Astrocyte (in vitro differentiated cells and primary cell): ENCODE results near the gene KCNQ1. TPM values are rescaled to one million over a fixed set of nuclear protein-coding genes. Genes with fewer than 3 reads are reported as not detected.

Experiments used
- DNase-seq: peaks from one replicate; pipeline ENCODE4 v3.0.0-alpha.2; 2010; ENCODE audit warnings: low read depth
- FAIRE-seq: peaks from 2 replicates; lab custom pipeline; 2011; peaks lifted over from hg19 to GRCh38; lab: Jason Lieb, UNC
- H2AFZ ChIP-seq: 2 replicates; pipeline ENCODE4 v1.6.0; 2012; ENCODE audit warnings: low read depth, low read length, inconsistent platforms
- H3K27ac ChIP-seq: 2 replicates; pipeline ENCODE4 v1.5.1; 2011; ENCODE audit warnings: low read depth, low read length, inconsistent platforms
- H3K27me3 ChIP-seq: 2 replicates; pipeline ENCODE4 v1.6.0; 2011; ENCODE audit warnings: low read length, inconsistent platforms; ENCODE audit not compliant: insufficient read depth
- H3K36me3 ChIP-seq: 2 replicates; pipeline ENCODE4 v1.5.1; 2011; ENCODE audit warnings: low read length, inconsistent platforms; ENCODE audit not compliant: insufficient read depth
- H3K4me1 ChIP-seq: 2 replicates; pipeline ENCODE4 v1.5.1; 2011; ENCODE audit warnings: low read length, inconsistent platforms; ENCODE audit not compliant: insufficient read depth
- H3K4me2 ChIP-seq: 2 replicates; pipeline ENCODE4 v1.6.0; 2012; ENCODE audit warnings: low read length, inconsistent platforms
- H3K4me3 ChIP-seq: 2 replicates; pipeline ENCODE4 v1.5.1; 2011; ENCODE audit warnings: low read depth, mild to moderate bottlenecking, low read length, inconsistent platforms; ENCODE audit not compliant: insufficient read depth
- H3K79me2 ChIP-seq: 2 replicates; pipeline ENCODE4 v1.6.0; 2012; ENCODE audit warnings: mild to moderate bottlenecking, low read length, inconsistent platforms; ENCODE audit not compliant: insufficient read depth
- H3K9ac ChIP-seq: 2 replicates; pipeline ENCODE4 v1.6.0; 2012; ENCODE audit warnings: mild to moderate bottlenecking, low read length, inconsistent platforms
- H3K9me3 ChIP-seq: 2 replicates; pipeline ENCODE4 v1.5.1; 2012; ENCODE audit warnings: low read depth, mild to moderate bottlenecking, low read length, inconsistent platforms; ENCODE audit not compliant: insufficient read depth
- H4K20me1 ChIP-seq: 2 replicates; pipeline ENCODE4 v1.6.0; 2012; ENCODE audit warnings: low read length, inconsistent platforms; ENCODE audit not compliant: insufficient read depth
- H3K27ac Mint-ChIP-seq: one replicate; pipeline ENCODE4 v1.8.0; 2021; ENCODE audit warnings: mild to moderate bottlenecking, mixed read lengths; ENCODE audit not compliant: unreplicated experiment
- H3K27me3 Mint-ChIP-seq: one replicate; pipeline ENCODE4 v1.8.0; 2021; ENCODE audit warnings: low read depth, mixed read lengths; ENCODE audit not compliant: unreplicated experiment
- H3K36me3 Mint-ChIP-seq: one replicate; pipeline ENCODE4 v1.8.0; 2021; ENCODE audit warnings: low read depth, mixed read lengths; ENCODE audit not compliant: unreplicated experiment
- H3K4me1 Mint-ChIP-seq: one replicate; pipeline ENCODE4 v1.8.0; 2021; ENCODE audit warnings: low read depth, mixed read lengths; ENCODE audit not compliant: unreplicated experiment
- H3K4me3 Mint-ChIP-seq: one replicate; pipeline ENCODE4 v1.8.0; 2021; ENCODE audit warnings: mild to moderate bottlenecking, moderate library complexity, mixed read lengths; ENCODE audit not compliant: unreplicated experiment
- H3K9me3 Mint-ChIP-seq: one replicate; pipeline ENCODE4 v1.8.0; 2021; ENCODE audit warnings: mild to moderate bottlenecking, mixed read lengths; ENCODE audit not compliant: unreplicated experiment
- CTCF ChIP-seq: IDR thresholded peaks from 2 replicates; pipeline ENCODE4 v1.5.1; 2011; ENCODE audit warnings: low read depth, mild to moderate bottlenecking, inconsistent platforms, low read length, moderate library complexity; ENCODE audit not compliant: insufficient read depth
- EZH2 ChIP-seq: IDR thresholded peaks from 2 replicates; pipeline ENCODE4 v1.6.1; 2012; ENCODE audit warnings: mild to moderate bottlenecking, low read length, inconsistent platforms; ENCODE audit not compliant: insufficient read depth
- total RNA-seq: library from RNA; stranded (reverse); gene quantifications from 2 replicates; pipeline ENCODE4 v1.2.1, GENCODE V29; 2021

Gene KCNQ1
- total RNA-seq, 1 donor from 2014 or later: not detected

- Histone ChIP-seq H3K4me3 (no peak overlapping the region), H3K4me1 (peaks cover 11% of the 10 kb centered on the region), H4K20me1 (no peaks in the 10 kb centered on the region), H2AFZ (no peak overlapping the region), H3K36me3 (no peaks in the 10 kb centered on the region), H3K79me2 (no peaks in the 10 kb centered on the region), H3K9me3 (no peaks in the 10 kb centered on the region), H3K4me2 (no peak overlapping the region), H3K27ac (no peak overlapping the region), H3K27me3 (peaks cover 9% of the 10 kb centered on the region), H3K9ac (no peak overlapping the region)
- no peak for DNase-seq
- Mint-ChIP-seq H3K9me3 (peaks cover 2% of the 10 kb centered on the region), H3K27ac (no peak overlapping the region), H3K36me3 (peaks cover 2% of the 10 kb centered on the region), H3K27me3 (peaks cover 34% of the 10 kb centered on the region), H3K4me3 (no peak overlapping the region), H3K4me1 (peaks cover 7% of the 10 kb centered on the region)
- no peak for FAIRE-seq
- TF ChIP-seq EZH2: no peak
- no peak for TF ChIP-seq CTCF
Observed at GRCh38 chr11:2747248-2748027, 302.6 kb downstream of the KCNQ1 start.

GRCh38 chr11:2748061-2748813, 303.4 kb downstream of the KCNQ1 start:
- Histone ChIP-seq H3K9ac (no peak overlapping the region), H4K20me1 (no peaks in the 10 kb centered on the region), H2AFZ (no peak overlapping the region), H3K27me3 (peaks cover 9% of the 10 kb centered on the region), H3K9me3 (no peaks in the 10 kb centered on the region), H3K4me3 (no peak overlapping the region), H3K4me2 (no peak overlapping the region), H3K36me3 (no peaks in the 10 kb centered on the region), H3K27ac (no peak overlapping the region), H3K79me2 (no peaks in the 10 kb centered on the region), H3K4me1 (peaks cover 17% of the 10 kb centered on the region)
- Mint-ChIP-seq H3K4me1 (peaks cover 13% of the 10 kb centered on the region), H3K27ac (no peak overlapping the region), H3K27me3 (peaks cover 37% of the 10 kb centered on the region), H3K9me3 (peaks cover 4% of the 10 kb centered on the region), H3K36me3 (peaks cover 2% of the 10 kb centered on the region), H3K4me3 (no peak overlapping the region)
- FAIRE-seq (no peak), DNase-seq (no peak)
- no peak for TF ChIP-seq EZH2
- no peak for TF ChIP-seq CTCF
